ENCODE data around the gene DES. TPM values are rescaled to one million over a fixed set of nuclear protein-coding genes. Genes with fewer than 3 reads are reported as not detected.

Gene DES
- total RNA-seq, 1 donor = 3.3 TPM

- no peak overlapping the region for H3K4me3 ChIP-seq (ENCODE audit: low read depth, low read length)
- TF ChIP-seq, protein P1, sequence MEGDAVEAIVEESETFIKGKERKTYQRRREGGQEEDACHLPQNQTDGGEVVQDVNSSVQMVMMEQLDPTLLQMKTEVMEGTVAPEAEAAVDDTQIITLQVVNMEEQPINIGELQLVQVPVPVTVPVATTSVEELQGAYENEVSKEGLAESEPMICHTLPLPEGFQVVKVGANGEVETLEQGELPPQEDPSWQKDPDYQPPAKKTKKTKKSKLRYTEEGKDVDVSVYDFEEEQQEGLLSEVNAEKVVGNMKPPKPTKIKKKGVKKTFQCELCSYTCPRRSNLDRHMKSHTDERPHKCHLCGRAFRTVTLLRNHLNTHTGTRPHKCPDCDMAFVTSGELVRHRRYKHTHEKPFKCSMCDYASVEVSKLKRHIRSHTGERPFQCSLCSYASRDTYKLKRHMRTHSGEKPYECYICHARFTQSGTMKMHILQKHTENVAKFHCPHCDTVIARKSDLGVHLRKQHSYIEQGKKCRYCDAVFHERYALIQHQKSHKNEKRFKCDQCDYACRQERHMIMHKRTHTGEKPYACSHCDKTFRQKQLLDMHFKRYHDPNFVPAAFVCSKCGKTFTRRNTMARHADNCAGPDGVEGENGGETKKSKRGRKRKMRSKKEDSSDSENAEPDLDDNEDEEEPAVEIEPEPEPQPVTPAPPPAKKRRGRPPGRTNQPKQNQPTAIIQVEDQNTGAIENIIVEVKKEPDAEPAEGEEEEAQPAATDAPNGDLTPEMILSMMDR (IDR thresholded peaks at IDR 0.05; ENCODE audit: insufficient read depth, low read length) = no peak
- no peak for DNase-seq (ENCODE audit: low read depth)
Observed at GRCh38 chr2:219443697-219444023, 25.5 kb downstream of the DES start.

DNA sequence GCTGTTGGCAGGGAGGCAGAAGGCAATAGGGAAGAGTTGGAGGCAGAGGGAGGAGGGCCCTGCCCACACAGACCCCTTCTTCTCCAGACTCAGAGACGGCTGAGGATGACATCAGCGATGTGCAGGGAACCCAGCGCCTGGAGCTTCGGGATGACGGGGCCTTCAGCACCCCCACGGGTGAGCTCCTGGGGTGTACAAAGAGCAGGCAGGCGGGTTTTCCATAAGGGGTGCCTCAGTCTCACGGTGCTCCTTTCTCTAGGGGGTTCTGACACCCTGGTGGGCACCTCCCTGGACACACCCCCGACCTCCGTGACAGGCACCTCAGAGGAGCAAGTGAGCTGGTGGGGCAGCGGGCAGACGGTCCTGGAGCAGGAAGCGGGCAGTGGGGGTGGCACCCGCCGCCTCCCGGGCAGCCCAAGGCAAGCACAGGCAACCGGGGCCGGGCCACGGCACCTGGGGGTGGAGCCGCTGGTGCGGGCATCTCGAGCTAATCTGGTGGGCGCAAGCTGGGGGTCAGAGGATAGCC is 26.5 kb downstream of the DES start:
- no peak overlapping the region for H3K4me3 ChIP-seq (ENCODE audit: low read depth, low read length)
- TF ChIP-seq, protein P1 (IDR thresholded peaks at IDR 0.05; ENCODE audit: insufficient read depth, low read length) = no peak
- DNase-seq (ENCODE audit: low read depth) = no peak

GRCh38 chr2:219445220-219445640 is 27.1 kb downstream of the DES start:
- H3K4me3 ChIP-seq (ENCODE audit: low read depth, low read length) = no peak overlapping the region
- TF ChIP-seq, protein P1 (IDR thresholded peaks at IDR 0.05; ENCODE audit: insufficient read depth, low read length) = no peak
- no peak for DNase-seq (ENCODE audit: low read depth)

- peak; percentile 69 for DNase-seq (ENCODE audit: low read depth)
- TF ChIP-seq, protein P1 (IDR thresholded peaks at IDR 0.05; ENCODE audit: insufficient read depth, low read length) = no peak
- no peak overlapping the region for H3K4me3 ChIP-seq (ENCODE audit: low read depth, low read length)
Observed at GRCh38 chr2:219446101-219446504, 27.9 kb downstream of the DES start.

DNA sequence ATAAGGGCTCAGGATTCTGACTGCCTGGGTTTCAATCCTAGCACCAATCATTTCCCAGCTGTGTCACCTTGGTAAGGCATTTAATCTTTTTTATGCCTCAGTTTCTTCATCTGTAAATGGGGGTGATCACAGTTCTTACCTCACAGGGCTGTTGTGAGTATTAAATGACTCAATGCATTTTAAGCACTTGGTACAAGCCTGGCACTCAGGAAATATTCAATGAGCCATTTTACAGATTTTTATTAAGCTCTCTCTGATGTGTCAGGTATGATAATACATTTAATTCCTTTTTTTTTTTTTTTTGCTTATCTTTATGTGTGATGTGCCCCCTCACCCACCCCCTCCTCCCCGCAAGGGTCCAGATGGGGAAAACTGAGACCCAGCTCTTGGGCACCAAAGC is 28.5 kb downstream of the DES start:
- TF ChIP-seq, protein P1 (IDR thresholded peaks at IDR 0.05; ENCODE audit: insufficient read depth, low read length) = no peak
- no peak overlapping the region for H3K4me3 ChIP-seq (ENCODE audit: low read depth, low read length)
- DNase-seq (ENCODE audit: low read depth) = no peak

DNA sequence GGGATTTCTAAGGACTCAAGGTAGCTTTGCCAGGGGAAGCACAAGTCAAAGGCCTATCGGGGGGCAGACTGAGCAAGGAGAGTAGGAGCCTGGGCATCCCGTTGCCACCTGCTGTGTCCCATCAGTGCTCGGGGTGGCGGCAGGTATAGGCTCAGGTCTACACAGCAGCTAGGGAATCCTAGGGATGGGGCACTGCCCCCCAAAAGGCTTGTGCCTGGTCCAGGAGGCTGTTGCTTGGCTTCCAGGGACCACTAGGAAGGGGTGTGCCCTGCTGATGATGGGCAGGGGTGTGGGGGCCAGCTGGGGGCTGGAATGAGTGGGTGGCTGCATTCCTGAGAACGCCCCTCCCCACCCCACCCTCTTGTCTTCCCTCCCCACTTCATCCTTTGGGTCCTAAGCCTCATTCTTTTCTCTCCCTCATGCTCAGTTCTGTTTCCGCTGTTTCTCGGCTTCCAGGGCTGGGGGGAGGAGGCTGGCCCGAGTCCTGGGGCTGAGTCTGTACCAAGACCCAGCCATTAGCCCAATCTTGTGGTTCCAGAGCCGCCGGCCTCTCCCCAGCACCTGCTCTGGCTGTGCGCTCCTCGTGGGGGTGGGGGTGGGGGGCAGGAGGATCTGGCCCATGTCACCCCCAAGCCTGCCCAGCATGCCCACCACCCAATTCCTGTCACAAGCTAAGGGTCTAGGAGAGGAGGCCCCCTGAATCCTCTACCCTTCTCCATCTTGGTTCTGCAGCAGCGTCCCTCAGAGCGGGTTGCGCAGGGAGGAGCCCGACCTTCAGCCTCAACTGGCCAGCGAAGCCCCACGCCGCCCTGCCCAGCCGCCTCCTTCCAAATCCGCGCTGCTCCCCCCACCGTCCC is 29.3 kb downstream of the DES start:
- TF ChIP-seq, protein P1 (IDR thresholded peaks at IDR 0.05; ENCODE audit: insufficient read depth, low read length) = no peak
- no peak overlapping the region for H3K4me3 ChIP-seq (ENCODE audit: low read depth, low read length)
- DNase-seq (ENCODE audit: low read depth) = peak; percentile 17
